ENCODE data around the gene MYO7A.

MYO7A gene

DNA sequence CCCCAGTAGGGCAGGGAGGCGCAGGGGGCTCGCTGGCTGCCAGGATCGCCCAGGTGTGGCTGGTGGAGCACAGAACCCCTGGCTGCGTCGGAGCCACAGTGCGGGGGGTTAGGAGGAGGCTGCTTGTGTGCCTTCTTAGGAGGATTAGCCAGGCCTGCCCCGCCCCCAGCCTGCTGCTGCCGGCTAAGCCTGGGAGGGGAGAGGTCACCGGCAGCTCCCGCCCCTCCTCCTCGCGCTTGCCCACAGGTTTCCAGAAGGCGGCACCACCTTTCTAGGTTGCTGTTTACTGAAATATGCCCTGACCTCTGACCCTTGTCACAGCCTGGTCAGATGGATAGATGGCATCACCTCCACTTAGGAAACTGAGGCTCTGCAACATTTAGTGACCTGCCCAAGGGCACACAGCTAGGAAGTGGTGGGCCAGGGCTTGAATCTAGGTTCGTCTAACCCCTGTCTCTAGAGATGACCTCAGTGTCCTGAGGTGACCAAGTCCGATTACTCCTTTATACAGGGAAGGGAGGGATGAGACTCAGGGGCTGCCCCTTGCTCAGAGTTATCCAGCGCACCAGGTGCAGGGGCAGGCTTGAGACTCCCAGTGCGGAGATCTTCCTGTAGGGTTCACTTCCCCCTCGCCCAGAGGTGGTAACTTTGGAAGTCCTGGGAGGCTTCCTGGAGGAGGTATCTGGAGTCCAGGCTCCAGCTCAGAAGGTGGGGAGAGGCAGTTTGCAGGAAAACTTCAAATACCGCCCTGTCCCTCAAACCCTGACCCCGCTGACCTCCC, 44.0 kb downstream of the MYO7A start:
- H3K4me3 ChIP-seq (replicated peaks; ENCODE audit: low read depth, low read length), result no peak overlapping the region
- DNase-seq (ENCODE audit: extremely low read depth, low read depth), result no peak
- TF ChIP-seq, protein P1, sequence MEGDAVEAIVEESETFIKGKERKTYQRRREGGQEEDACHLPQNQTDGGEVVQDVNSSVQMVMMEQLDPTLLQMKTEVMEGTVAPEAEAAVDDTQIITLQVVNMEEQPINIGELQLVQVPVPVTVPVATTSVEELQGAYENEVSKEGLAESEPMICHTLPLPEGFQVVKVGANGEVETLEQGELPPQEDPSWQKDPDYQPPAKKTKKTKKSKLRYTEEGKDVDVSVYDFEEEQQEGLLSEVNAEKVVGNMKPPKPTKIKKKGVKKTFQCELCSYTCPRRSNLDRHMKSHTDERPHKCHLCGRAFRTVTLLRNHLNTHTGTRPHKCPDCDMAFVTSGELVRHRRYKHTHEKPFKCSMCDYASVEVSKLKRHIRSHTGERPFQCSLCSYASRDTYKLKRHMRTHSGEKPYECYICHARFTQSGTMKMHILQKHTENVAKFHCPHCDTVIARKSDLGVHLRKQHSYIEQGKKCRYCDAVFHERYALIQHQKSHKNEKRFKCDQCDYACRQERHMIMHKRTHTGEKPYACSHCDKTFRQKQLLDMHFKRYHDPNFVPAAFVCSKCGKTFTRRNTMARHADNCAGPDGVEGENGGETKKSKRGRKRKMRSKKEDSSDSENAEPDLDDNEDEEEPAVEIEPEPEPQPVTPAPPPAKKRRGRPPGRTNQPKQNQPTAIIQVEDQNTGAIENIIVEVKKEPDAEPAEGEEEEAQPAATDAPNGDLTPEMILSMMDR (IDR thresholded peaks at IDR 0.05; ENCODE audit: low read depth, low read length, missing control alignments), result no peak

GRCh38 chr11:77172666-77172982, 44.6 kb downstream of the MYO7A start:
- DNase-seq (ENCODE audit: extremely low read depth, low read depth), result no peak
- no peak overlapping the region for H3K4me3 ChIP-seq (replicated peaks; ENCODE audit: low read depth, low read length)
- TF ChIP-seq, protein P1 (IDR thresholded peaks at IDR 0.05; ENCODE audit: low read depth, low read length, missing control alignments), result no peak

DNA sequence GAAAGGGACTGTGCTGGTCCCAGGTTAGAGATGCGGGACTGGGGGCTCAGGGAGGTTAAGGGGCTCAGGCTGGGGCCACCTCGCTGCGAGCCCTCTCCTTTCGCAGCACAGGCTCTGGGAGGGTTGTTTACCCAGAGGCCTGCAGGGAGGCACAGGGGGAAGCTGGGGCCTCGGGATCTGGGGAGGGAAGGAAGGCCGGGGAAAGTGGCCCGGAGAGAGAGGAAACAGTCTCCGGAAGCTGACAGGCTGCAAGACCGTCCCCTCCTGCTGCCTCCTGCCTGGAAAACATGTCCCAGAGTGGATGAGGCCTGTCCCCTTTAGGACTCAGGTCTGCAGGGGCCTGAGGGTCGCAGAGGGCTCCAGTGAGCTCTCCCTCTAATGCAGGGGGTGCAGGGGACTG, 45.4 kb downstream of the MYO7A start:
- TF ChIP-seq, protein P1 (IDR thresholded peaks at IDR 0.05; ENCODE audit: low read depth, low read length, missing control alignments), result no peak
- H3K4me3 ChIP-seq (replicated peaks; ENCODE audit: low read depth, low read length), result no peak overlapping the region
- DNase-seq (ENCODE audit: extremely low read depth, low read depth), result no peak

DNA sequence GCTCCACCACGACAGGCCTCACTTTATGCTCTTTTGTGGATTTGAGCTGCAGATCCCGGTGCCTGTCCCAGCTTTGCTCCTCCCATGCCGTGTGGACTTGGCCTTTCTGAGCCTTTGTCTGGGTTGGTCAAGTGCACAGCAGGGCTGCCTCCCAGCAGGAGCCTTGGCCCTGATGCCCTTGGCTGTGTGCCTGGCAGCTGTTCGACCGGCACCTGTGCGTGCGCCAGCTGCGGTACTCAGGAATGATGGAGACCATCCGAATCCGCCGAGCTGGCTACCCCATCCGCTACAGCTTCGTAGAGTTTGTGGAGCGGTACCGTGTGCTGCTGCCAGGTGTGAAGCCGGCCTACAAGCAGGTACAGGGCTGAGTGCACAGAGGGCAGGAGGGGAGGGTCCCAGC, 46.5 kb downstream of the MYO7A start:
- TF ChIP-seq, protein P1 (IDR thresholded peaks at IDR 0.05; ENCODE audit: low read depth, low read length, missing control alignments), result no peak
- H3K4me3 ChIP-seq (replicated peaks; ENCODE audit: low read depth, low read length), result no peak overlapping the region
- DNase-seq (ENCODE audit: extremely low read depth, low read depth), result no peak

DNA sequence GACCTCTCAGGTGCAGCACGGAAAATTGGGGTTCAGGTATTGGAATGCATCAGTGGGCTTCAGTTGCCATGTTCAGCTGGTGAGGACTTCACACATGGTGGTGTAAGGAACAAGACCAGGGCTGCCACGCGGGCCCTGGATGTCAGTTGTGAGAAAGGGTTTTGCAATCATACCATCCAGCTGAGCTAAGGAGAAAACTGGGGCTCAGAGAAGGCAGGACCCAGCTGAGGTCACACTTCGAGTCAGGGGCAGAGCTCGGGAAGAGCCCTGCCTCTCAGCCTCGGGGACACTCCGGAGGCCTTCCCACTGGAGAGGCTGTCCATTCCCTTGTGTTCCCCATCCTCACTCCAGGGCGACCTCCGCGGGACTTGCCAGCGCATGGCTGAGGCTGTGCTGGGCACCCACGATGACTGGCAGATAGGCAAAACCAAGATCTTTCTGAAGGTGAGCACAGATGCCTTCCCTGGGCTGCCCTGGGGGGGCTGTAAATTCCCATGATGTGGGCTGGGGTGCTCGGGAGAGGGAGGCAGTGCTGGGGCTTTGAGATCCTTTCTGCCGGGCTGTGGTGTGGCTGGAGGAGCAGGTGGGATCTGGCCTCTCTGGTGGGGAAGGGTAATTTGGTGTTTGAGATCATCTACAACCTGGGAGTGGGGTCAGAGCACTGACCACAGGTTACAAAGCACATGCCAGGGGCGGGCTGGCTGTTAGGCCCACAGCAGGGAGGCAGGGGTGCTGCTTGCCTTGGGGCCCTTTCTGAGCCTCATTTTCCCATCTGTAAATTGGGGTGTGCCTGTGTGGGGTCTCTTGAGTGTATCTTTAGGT, 47.2 kb downstream of the MYO7A start:
- no peak overlapping the region for H3K4me3 ChIP-seq (replicated peaks; ENCODE audit: low read depth, low read length)
- no peak for DNase-seq (ENCODE audit: extremely low read depth, low read depth)
- TF ChIP-seq, protein P1 (IDR thresholded peaks at IDR 0.05; ENCODE audit: low read depth, low read length, missing control alignments), result no peak

- TF ChIP-seq, protein P1 (IDR thresholded peaks at IDR 0.05; ENCODE audit: low read depth, low read length, missing control alignments), result no peak
- no peak for DNase-seq (ENCODE audit: extremely low read depth, low read depth)
- no peak overlapping the region for H3K4me3 ChIP-seq (replicated peaks; ENCODE audit: low read depth, low read length)
Observed at GRCh38 chr11:77175869-77176539, 48.0 kb downstream of the MYO7A start.

All from HFF-Myc (cell line).